Panc1 (cell line): ENCODE measurements around the gene NOC2L.

Source experiments
- POLR2AphosphoS5 ChIP-seq: IDR thresholded peaks from 2 replicates; pipeline ENCODE4 v1.6.1; 2012; ENCODE audit warnings: mild to moderate bottlenecking, low read depth, low read length, moderate library complexity
- TCF7L2 ChIP-seq: IDR thresholded peaks from 2 replicates; pipeline ENCODE4 v1.6.1; 2011; ENCODE audit warnings: mild to moderate bottlenecking, low read depth, low read length, inconsistent platforms
- TF ChIP-seq, protein P1 (sequence below): fragments of 450-650 bp; IDR thresholded peaks from 2 replicates; pipeline ENCODE4 v1.5.1; 2017; ENCODE audit warnings: mild to moderate bottlenecking

DNA sequence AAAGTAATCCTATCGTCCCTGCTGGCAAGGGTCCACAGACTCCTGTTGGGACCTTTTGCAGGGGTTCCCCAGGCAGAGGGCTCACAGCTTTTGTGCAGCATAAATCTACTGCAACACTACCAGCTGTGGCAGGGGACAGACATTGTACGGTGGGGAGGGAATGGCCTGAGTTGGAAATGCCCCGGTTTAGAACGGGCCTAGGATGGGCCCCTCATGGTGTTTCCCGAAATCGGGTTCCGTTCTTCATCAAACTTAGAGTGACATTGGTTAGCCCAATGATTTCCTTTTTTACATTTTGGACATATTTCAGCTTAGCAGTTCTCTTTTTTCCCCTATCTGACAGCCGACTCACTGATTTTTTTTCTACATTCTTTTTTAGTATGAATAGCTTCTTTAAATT is 61.8 kb downstream of the NOC2L start:
- TF ChIP-seq, protein P1, sequence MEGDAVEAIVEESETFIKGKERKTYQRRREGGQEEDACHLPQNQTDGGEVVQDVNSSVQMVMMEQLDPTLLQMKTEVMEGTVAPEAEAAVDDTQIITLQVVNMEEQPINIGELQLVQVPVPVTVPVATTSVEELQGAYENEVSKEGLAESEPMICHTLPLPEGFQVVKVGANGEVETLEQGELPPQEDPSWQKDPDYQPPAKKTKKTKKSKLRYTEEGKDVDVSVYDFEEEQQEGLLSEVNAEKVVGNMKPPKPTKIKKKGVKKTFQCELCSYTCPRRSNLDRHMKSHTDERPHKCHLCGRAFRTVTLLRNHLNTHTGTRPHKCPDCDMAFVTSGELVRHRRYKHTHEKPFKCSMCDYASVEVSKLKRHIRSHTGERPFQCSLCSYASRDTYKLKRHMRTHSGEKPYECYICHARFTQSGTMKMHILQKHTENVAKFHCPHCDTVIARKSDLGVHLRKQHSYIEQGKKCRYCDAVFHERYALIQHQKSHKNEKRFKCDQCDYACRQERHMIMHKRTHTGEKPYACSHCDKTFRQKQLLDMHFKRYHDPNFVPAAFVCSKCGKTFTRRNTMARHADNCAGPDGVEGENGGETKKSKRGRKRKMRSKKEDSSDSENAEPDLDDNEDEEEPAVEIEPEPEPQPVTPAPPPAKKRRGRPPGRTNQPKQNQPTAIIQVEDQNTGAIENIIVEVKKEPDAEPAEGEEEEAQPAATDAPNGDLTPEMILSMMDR, result no peak
- TF ChIP-seq POLR2AphosphoS5 (no peak), TCF7L2 (no peak)
